HL-60 (cell line): ENCODE data around the gene LARP4B.

Experiments
- CTCF ChIP-seq: IDR thresholded peaks from one replicate; pipeline ENCODE4 v1.5.1; 2011; ENCODE audit warnings: low read length, control low read depth, inconsistent platforms; ENCODE audit not compliant: insufficient read depth
- POLR2AphosphoS5 ChIP-seq: IDR thresholded peaks from 2 replicates; pipeline ENCODE4 v1.6.1; 2012; ENCODE audit warnings: low read depth

- no peak for TF ChIP-seq CTCF
- TF ChIP-seq POLR2AphosphoS5: no peak
Measured at GRCh38 chr10:852386-852785, 79.1 kb downstream of the LARP4B start.
